Stimulated activated CD4-positive, alpha-beta T cell treated with anti-CD3 and anti-CD28 coated beads, Interleukin-4, amount 100 ng/mL, for 1 hour (primary cell): ENCODE measurements around the gene PPP1R3C.

ENCODE experiments used
- DNase-seq: peaks from one replicate; pipeline ENCODE4 v3.0.0-alpha.2; 2020

The PPP1R3C gene

GRCh38 chr10:91628383-91628782 lies 4.5 kb downstream of the PPP1R3C start:
- DNase-seq, result no peak

GRCh38 chr10:91627344-91628102 lies 5.3 kb downstream of the PPP1R3C start:
- no peak for DNase-seq

GRCh38 chr10:91626936-91627335 lies 5.9 kb downstream of the PPP1R3C start:
- DNase-seq, result no peak

DNA sequence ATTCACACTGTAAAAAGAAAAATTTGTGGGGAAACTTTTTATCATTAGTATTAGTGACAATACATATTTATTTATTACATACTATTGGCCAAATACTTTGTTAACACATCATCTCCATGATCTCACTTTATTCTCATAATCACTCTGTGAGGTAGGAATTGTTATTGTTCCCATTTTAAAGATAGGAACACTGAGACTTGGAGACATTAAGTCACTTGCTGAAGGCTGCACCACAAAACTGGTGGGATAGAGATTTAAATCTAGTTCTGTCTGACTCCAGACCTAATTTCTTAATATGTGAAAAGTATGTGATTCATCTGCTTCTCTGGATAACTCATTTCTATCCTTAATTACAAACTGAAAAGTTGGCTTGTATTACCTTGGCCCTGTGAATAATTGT lies 8.2 kb downstream of the PPP1R3C start:
- DNase-seq, result no peak

DNA sequence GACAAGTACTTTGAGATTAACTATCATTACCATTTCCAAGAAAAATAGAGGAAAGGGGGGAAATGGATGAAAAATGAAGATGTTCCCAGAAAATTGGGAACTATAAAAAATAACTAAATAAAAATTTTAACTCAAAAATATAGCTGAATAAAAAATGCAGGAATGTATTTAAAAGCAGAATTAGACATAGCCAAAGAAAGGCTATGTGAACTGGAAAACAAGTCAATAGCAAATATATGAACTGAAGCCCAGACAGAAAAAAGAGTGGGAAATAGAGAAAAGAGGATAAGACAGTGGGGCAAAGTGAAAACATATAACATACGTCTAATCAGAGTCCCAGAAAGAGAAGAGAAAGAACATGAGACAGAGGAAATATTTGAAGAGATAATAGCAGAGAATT lies 10.3 kb downstream of the PPP1R3C start:
- DNase-seq, result no peak

DNA sequence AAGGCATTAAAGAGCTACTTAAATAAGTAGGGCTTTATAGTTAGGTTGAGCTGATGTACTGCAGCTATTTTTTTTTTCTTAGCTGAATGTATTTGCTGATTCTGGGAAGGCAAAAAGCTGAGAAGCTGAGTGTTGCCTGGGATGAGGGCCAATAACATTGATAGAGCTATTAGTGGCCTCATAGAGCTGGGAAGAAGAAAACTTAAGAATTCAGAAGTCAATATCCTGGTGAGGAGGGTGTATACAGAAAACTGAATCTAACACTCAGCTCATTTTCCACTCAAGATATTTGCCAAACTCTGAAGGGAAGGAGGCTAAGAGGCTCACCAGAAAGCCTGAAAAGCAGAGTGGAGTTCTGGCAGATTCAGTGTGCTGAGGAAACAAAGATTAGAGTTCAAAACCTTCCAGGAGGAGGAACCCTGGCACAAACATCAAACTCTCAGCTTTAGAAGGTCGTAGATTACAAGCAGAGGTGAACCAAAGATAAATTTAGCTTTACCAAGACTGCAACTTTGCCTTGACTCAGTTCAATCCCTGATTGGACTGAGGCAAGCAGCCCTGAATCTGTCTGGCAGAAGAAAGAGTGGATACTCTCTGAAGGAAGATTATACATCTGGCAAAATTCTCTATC lies 11.3 kb downstream of the PPP1R3C start:
- DNase-seq, result no peak

DNA sequence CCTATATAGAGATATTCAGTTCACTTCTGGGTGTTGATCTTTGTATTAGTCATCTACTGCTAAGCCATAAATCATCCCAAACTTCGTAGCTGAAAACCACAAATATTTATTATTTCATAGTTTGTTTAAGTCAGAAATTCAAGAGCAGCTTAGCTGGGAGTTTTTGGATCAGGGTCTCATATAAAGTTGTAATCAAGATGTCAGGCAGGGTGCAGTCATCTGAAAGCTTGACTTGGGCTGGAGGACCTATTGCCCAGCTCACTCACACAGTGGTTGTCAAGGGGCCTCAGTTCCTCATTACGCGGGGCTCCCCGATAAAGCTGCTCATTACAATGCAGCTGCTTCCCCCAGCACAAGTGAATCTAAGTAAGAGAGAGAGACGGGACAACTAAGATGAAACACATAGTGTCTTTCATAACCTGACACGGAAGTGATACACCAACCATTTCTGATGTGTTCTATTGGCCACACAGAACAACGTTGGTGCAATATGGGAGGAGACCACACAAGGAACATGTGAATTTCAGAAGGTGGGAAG lies 15.7 kb downstream of the PPP1R3C start:
- no peak for DNase-seq

- DNase-seq, result no peak
These were observed 16.7 kb downstream of the PPP1R3C start for GRCh38 chr10:91616137-91616536.

GRCh38 chr10:91614225-91614624 lies 18.6 kb downstream of the PPP1R3C start:
- no peak for DNase-seq

GRCh38 chr10:91613411-91614187 lies 19.3 kb downstream of the PPP1R3C start:
- no peak for DNase-seq

GRCh38 chr10:91610919-91611318 lies 22.0 kb downstream of the PPP1R3C start:
- DNase-seq, result no peak

DNA sequence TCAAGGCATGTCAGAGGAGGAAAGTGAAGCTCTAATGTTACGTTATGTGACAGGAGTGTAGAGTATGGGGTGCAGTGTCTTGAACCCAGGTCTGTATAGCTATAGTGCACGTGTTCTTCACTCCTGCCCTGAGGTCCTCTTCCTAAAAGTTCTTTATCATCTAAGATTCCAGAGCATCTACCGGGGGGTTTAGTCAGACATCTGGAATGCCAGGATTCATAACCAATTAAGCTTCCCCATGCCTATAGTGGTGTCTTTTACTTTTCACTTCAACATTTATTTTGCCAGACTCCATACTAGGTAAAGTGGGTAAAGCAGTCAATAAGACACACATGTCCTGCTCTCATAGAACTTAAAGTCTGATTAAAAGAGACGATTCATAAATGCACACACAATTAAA lies 22.4 kb downstream of the PPP1R3C start:
- DNase-seq, result no peak

DNA sequence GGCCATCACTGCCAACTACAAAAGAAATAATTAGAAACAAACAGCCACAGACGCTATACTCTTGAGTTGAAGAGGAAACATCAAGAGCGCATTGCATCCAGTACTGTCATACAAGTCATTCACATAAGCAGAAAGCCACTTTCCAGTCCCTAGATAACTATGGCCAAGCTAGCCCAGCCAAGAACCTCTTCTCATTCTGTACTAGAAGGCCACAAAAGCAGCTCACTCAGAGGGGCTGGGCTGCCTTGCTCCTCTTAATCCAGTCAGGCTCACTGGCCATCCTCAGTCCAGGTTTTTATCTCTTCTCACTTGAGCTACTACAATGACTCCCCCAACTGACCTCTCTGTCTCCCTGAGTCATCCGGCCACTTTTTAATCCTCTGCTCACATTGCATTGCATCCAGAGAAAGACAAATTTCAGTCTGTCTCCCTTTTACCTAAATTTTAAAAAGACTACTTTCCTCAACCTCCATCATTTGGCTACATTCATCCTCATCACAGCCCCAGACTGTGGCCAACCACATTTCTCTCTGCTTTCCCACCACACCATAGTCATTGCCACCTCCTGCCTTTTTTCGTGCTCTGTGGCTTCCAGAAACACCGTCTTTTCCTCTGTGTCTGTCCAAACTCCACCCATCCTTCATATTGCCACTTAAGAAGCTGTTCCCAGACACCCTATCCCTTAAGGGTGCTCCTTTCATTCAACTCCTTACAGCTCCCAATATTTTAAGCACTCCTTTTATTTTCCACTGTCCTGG lies 25.0 kb downstream of the PPP1R3C start:
- no peak for DNase-seq

GRCh38 chr10:91605968-91606367 lies 26.9 kb downstream of the PPP1R3C start:
- no peak for DNase-seq

DNA sequence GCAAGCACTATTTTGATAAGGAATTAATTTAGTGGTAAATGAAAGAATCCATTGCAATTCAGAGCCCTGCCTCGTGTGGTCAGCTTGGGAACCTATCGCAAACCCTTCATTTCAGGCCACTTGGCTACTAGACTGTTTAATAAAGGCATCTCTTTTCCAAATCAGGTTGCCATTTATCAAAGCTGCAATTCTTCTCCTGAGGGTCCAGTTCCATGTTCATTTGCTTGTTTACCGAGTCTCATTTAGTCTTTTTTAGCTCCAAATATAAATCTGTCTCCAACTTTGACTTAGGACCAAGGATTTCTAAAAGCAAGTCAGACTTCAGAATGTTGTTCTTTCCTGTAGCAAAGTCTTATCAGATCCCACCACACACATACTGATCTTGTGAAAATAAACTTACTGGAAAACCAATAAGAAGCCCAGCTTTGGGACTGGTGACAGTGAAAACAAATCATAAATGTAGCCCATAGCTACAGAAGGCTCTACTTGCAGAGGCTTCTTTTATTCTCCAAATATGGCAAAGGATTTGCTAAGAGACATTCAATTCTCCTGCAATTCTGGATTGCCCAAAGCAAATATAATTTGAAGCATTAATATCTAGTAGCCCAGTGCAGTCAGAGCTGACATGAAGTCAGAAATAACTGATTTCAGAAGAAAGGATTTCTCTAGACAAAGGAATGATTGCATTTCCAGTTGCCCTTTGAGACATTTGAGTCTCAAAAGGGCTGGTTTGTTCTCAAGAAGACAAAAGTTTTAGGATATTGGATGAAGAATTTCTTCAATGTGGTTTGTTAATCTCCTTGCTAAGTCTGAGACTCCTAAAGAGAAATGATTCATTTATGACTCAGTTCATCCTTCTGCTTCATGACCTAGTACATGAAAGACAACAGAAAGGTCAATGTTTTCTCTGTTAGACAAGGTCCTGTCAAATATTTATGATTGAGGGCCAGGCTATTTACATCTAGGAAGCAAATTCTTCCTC lies 28.0 kb downstream of the PPP1R3C start:
- no peak for DNase-seq

DNA sequence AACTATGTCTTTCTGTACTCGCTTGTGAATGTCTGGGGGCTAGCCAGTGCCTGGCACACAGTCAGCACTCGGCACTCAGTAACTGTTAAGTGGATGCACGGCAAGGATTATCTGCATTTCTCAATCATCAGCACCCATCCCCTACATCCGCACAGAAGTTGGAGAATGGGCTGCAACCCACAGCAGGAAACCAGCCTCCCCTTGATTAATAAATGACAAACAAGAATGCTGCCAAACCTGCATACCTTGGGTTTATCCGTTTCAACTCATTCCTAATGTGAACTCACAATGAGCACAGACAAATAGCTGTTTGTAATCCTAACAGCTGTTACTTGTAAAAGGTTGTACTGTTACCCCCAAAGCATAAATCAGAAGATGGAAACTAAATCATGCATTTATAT lies 28.9 kb downstream of the PPP1R3C start:
- DNase-seq, result no peak

GRCh38 chr10:91602868-91603568 lies 29.9 kb downstream of the PPP1R3C start:
- DNase-seq, result no peak

- DNase-seq, result no peak
These were observed 30.4 kb downstream of the PPP1R3C start for GRCh38 chr10:91602449-91602848.

GRCh38 chr10:91601212-91601611 lies 31.7 kb downstream of the PPP1R3C start:
- no peak for DNase-seq

DNA sequence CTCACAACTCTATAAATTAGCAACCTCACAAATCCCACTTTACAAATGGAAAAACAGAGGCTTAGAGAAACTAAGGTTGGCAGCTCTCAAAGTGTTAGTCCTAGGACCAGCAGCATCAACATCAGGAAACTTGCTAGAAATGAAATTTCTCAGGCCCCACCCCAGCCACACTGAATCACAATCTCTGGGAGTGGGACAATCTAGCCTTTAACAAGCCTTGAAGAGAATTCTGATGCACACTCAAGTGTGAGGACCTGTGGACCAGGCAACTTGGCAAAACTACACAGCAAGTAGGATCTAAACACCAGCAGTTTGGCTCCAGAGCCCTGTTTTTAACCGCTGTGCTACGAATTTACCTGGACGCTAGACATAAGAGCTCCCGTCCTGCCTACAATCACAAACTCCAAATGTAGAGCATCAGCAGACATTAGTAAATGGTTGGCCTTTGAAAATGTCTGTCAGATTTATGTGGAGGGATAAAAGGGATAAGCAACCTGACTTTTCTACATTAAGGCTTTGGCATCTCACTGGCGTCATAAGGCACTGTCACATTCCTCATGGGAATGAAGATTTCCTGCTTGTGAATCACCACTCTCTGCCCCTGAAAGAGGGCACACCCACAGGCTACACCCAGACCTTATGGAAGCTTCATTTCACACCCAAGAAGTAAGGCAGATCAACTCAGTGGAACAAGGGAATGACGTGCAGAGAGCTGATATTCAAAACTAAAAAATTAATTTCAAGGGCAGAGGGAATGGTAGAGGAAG lies 34.5 kb downstream of the PPP1R3C start:
- DNase-seq, result no peak
